ENCODE measurements around the gene NCOA4. TPM values are rescaled to one million over a fixed set of nuclear protein-coding genes. Genes with fewer than 3 reads are reported as not detected.

Gene NCOA4
- 100 to 1,000 TPM; 139 to 173 (median 157) TPM for total RNA-seq

GRCh38 chr10:46030091-46030937 is at the start of gene NCOA4:
NCOA4 (minus strand) TSS chr10:46030623; CDS start chr10:46016680, 13,943 bp downstream.
- in situ Hi-C loops (cut with MboI; ENCODE audit: low sequenced_read_pairs in 4 of 4) (no loop called here), intact Hi-C loops (cut with DNase I; ENCODE audit: low total_unique reads) (loop anchor here (5.0 kb wide), 1 partner anchor 252 kb away; no protein-coding TSS in a partner anchor)
- peak; percentile 96 to 97 for DNase-seq
- ATAC-seq: peak; percentile 99 to 100
- peak within 1 kb of the TSS; percentile 90 to 98 (median 91) for H3K27ac ChIP-seq
- H3K9me3 ChIP-seq: no peaks in the 10 kb centered on the region
- TF ChIP-seq CTCF (IDR thresholded peaks at IDR 0.05 in 4 of 5, conservative IDR thresholded peaks at IDR 0.05 in 1 of 5) (peak; percentile 6 to 79 (median 67)), POLR2A (IDR thresholded peaks at IDR 0.05) (peak; percentile 56 to 73)
- H3K36me3 ChIP-seq: no peaks in the 10 kb centered on the region
- H3K27me3 ChIP-seq: no peaks in the 10 kb centered on the region
- peak within 1 kb of the TSS; percentile 75 to 99 (median 89) for H3K4me3 ChIP-seq
- peaks cover 44 to 45% of the 10 kb centered on the region in 2 donors for H3K4me1 ChIP-seq

GRCh38 chr10:46079831-46080585 is 49.6 kb upstream of the NCOA4 start:
- no peak overlapping the region for H3K27ac ChIP-seq
- no peaks in the 10 kb centered on the region for H3K9me3 ChIP-seq
- in situ Hi-C loops (cut with MboI; ENCODE audit: low sequenced_read_pairs in 4 of 4) (no loop called here), intact Hi-C loops (cut with DNase I; ENCODE audit: low total_unique reads) (no loop called here)
- DNase-seq (no peak), ATAC-seq (no peak)
- H3K36me3 ChIP-seq: no peaks in the 10 kb centered on the region
- no peak overlapping the region for H3K4me3 ChIP-seq
- H3K27me3 ChIP-seq: no peaks in the 10 kb centered on the region
- no peaks in the 10 kb centered on the region for H3K4me1 ChIP-seq
- no peak for TF ChIP-seq CTCF (IDR thresholded peaks at IDR 0.05 in 4 of 5, conservative IDR thresholded peaks at IDR 0.05 in 1 of 5)
- no peak for TF ChIP-seq POLR2A (IDR thresholded peaks at IDR 0.05)

- Histone ChIP-seq H3K9me3 (no peaks in the 10 kb centered on the region), H3K27me3 (no peaks in the 10 kb centered on the region), H3K4me1 (no peaks in the 10 kb centered on the region), H3K4me3 (no peak overlapping the region), H3K36me3 (no peaks in the 10 kb centered on the region), H3K27ac (no peak overlapping the region)
- intact Hi-C loops (cut with DNase I; ENCODE audit: low total_unique reads): no loop called here
- in situ Hi-C loops (cut with MboI; ENCODE audit: low sequenced_read_pairs in 4 of 4): no loop called here
- ATAC-seq: no peak
- TF ChIP-seq CTCF (IDR thresholded peaks at IDR 0.05 in 4 of 5, conservative IDR thresholded peaks at IDR 0.05 in 1 of 5) (no peak), POLR2A (IDR thresholded peaks at IDR 0.05) (no peak)
- no peak for DNase-seq
These were observed 47.4 kb upstream of the NCOA4 start for GRCh38 chr10:46077731-46078413.

GRCh38 chr10:46077141-46077554 is 46.7 kb upstream of the NCOA4 start:
- H3K4me3 ChIP-seq: no peak overlapping the region
- H3K36me3 ChIP-seq: no peaks in the 10 kb centered on the region
- no peaks in the 10 kb centered on the region for H3K9me3 ChIP-seq
- H3K4me1 ChIP-seq: no peaks in the 10 kb centered on the region
- in situ Hi-C loops (cut with MboI; ENCODE audit: low sequenced_read_pairs in 4 of 4): no loop called here
- H3K27me3 ChIP-seq: no peaks in the 10 kb centered on the region
- H3K27ac ChIP-seq: no peak overlapping the region
- no peak for ATAC-seq
- intact Hi-C loops (cut with DNase I; ENCODE audit: low total_unique reads): no loop called here
- no peak for DNase-seq
- TF ChIP-seq POLR2A (IDR thresholded peaks at IDR 0.05) (no peak), CTCF (IDR thresholded peaks at IDR 0.05 in 4 of 5, conservative IDR thresholded peaks at IDR 0.05 in 1 of 5) (no peak)

Measured in gastrocnemius medialis (tissue), 4 donors.